WI38 (cell line): ENCODE data around the gene CNN1.

ENCODE experiments used
- H3K4me3 ChIP-seq: 2 replicates; pipeline ENCODE4 v1.5.1; 2011; ENCODE audit warnings: low read depth, mild to moderate bottlenecking, control low read depth, low read length
- TF ChIP-seq, protein P1 (sequence below): IDR thresholded peaks from 2 replicates; pipeline ENCODE4 v1.5.1; 2012; ENCODE audit warnings: low read depth, mild to moderate bottlenecking, control low read depth, low read length

The CNN1 gene

DNA sequence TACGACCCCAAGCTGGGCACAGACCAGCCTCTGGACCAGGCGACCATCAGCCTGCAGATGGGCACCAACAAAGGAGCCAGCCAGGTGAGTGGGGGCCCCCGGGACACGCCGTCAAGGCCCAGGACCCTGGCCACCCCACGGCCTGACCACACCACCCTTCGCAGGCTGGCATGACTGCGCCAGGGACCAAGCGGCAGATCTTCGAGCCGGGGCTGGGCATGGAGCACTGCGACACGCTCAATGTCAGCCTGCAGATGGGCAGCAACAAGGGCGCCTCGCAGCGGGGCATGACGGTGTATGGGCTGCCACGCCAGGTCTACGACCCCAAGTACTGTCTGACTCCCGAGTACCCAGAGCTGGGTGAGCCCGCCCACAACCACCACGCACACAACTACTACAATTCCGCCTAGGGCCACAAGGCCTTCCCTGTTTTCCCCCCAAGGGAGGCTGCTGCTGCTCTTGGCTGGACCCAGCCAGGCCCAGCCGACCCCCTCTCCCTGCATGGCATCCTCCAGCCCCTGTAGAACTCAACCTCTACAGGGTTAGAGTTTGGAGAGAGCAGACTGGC, 10.8 kb downstream of the CNN1 start:
- TF ChIP-seq, protein P1, sequence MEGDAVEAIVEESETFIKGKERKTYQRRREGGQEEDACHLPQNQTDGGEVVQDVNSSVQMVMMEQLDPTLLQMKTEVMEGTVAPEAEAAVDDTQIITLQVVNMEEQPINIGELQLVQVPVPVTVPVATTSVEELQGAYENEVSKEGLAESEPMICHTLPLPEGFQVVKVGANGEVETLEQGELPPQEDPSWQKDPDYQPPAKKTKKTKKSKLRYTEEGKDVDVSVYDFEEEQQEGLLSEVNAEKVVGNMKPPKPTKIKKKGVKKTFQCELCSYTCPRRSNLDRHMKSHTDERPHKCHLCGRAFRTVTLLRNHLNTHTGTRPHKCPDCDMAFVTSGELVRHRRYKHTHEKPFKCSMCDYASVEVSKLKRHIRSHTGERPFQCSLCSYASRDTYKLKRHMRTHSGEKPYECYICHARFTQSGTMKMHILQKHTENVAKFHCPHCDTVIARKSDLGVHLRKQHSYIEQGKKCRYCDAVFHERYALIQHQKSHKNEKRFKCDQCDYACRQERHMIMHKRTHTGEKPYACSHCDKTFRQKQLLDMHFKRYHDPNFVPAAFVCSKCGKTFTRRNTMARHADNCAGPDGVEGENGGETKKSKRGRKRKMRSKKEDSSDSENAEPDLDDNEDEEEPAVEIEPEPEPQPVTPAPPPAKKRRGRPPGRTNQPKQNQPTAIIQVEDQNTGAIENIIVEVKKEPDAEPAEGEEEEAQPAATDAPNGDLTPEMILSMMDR, result no peak

GRCh38 chr19:11550265-11550664, 11.6 kb downstream of the CNN1 start:
- H3K4me3 ChIP-seq, result no peak overlapping the region
- TF ChIP-seq, protein P1, result no peak

More for the DNA sequence above, 10.8 kb downstream of the CNN1 start:
- no peak overlapping the region for H3K4me3 ChIP-seq

GRCh38 chr19:11551603-11552235, 13.1 kb downstream of the CNN1 start:
- TF ChIP-seq, protein P1, result peak; percentile 35
- H3K4me3 ChIP-seq, result no peak overlapping the region

- TF ChIP-seq, protein P1, result no peak
- no peak overlapping the region for H3K4me3 ChIP-seq
Measured at GRCh38 chr19:11552666-11553372, 14.2 kb downstream of the CNN1 start.

GRCh38 chr19:11554160-11554559, 15.5 kb downstream of the CNN1 start:
- TF ChIP-seq, protein P1, result no peak
- no peak overlapping the region for H3K4me3 ChIP-seq

GRCh38 chr19:11555246-11555645, 16.6 kb downstream of the CNN1 start:
- TF ChIP-seq, protein P1, result no peak
- no peak overlapping the region for H3K4me3 ChIP-seq

DNA sequence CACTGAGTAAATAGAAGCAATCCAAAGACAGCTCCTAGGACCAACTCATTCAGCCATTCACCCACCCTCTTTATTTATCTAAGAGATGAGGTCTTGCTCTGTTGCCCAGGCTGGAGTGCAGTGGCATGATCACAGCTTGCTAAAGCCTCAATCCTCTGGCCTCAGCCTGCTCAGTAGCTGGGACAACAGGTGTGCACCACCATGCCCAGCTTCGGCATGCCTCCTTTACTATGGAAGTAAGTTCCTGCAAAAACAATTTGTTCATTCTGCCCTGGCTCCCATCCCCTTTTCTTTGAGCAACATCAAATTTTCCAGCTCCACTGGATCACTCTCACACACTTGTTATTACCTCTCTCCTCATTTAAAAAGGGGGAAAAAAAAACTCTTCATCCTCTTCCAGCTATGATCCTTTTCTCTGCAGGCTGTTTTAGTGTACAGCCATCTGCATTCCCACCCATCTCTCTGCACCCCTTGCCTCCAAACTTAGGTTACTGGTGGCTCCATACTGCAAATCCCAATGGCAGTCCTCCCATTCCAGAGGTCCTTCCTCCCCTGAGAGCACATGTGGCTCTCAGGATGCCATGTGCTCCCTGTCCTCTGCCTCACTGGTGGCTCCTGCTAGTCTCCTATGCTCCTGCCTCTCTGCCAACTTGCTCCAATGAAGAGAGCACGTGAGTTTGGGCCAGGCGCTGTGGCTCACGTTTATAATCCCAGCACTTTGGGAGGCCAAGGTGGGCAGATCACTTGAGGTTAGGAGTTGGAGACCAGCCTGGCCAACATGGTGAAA, 18.2 kb downstream of the CNN1 start:
- no peak overlapping the region for H3K4me3 ChIP-seq
- TF ChIP-seq, protein P1, result no peak
